Left cardiac atrium (tissue), 4 donors: Measurements from ENCODE around the gene PDE6B. TPM values are rescaled to one million over a fixed set of nuclear protein-coding genes. Genes with fewer than 3 reads are reported as not detected.

Source experiments
- ATAC-seq, 2 donors: fragments of 200-7000 bp; cut with Tn5 transposase; one replicate each; pipeline ENCODE4 v1.9.1; 2020; ENCODE audit warnings: mild to moderate bottlenecking in 2 of 2, moderate library complexity in 2 of 2
- DNase-seq: peaks from one replicate; pipeline ENCODE4 v3.0.0-alpha.2; 2020
- intact Hi-C, 2 donors: fragments of 100-400 bp; cut with DNase I; formaldehyde crosslinking; loops; one replicate each; pipeline versions ENCODE4 v1.14.1 to v1.15.1; 2022 to 2023
- total RNA-seq, 2 donors: library from RNA; stranded (reverse); fragmentation: NEBNext Ultra II Directional; extraction: Animal tissue kit (Norgen Biotek cat#: 25700); gene quantifications; one replicate each; pipeline ENCODE4 v1.2.1, GENCODE V29; 2021
- donor health status: DM: no; HTN: yes; CAD: no.
- donor health status: DM: no; HTN: yes; CAD: no; lungs with severe emphysema.
- donor health status: DM: yes; HTN: yes; CAD: no.
- donor health status: Dilated cardiomyopathy.

PDE6B gene
- total RNA-seq, 2 donors from 2014 or later = 4.7 to 5.2 TPM

DNA sequence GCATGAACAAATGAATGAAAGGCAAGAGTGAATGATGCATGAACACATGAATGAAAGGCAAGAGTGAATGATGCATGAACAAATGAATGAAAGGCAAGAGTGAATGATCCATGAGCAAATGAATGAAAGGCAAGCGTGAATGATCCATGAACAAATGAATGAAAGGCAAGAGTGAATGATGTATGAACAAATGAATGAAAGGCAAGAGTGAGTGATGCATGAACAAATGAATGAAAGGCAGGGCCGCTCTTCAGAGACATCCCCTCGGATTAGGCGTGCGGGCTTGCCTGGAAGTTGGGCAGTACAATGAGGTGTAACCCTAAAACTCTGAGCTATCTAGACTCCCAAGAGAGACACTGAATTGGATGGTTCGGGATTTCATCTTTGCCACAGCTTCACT, 84.0 kb downstream of the PDE6B start:
- DNase-seq = no peak
- no peak for ATAC-seq
- intact Hi-C loops = no loop called here

DNA sequence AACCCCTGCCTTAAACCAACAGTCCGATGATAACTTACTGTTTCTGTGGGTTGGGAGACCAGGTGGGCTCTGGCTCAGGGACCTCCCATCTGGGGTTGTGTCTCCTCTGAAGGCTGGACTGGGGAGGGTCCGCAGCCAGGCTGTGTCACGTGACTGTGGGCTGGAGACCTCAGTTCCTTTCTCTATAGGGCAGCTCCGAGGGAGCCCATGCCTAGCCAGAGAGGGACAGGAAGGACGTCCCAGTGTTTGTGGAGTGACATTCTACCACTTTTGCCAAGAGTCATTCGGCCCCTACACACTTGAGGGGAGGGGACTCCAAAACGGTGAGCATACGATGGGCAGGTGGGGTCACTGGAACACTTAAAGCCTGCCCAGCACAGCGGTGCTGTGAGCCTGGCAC, 84.7 kb downstream of the PDE6B start:
- DNase-seq (no peak), ATAC-seq (no peak)
- intact Hi-C loops = loop anchor here in 1 of 2 donors (10.0 kb wide), 1 partner anchor 55 kb away; no protein-coding TSS in a partner anchor

DNA sequence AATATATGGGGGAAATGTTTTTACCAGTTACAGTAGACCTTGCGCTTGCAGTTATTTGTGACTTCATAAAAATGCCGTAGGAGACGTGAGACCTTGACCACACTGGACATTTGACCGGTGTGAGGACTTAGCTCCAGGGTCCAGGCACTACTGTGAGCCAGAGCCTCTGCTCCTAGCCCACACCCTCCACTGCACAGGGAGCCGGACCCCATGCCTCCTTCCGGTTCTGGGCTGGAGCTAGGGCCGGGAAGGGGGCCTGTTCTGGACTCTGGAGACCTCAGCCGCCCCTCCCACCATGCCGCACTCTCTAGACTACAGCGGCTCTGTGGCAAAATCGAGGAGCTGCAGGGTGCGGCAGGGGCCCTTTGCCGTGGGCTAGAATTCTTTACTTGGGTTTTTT, 85.5 kb downstream of the PDE6B start:
- intact Hi-C loops = loop anchor here in 1 of 2 donors (10.0 kb wide), 1 partner anchor 54 kb away; no protein-coding TSS in a partner anchor
- DNase-seq (no peak), ATAC-seq (no peak)

GRCh38 chr4:712093-712492, 86.7 kb downstream of the PDE6B start:
- ATAC-seq = no peak
- intact Hi-C loops = loop anchor here in 1 of 2 donors (10.0 kb wide), 1 partner anchor 53 kb away; no protein-coding TSS in a partner anchor
- no peak for DNase-seq

DNA sequence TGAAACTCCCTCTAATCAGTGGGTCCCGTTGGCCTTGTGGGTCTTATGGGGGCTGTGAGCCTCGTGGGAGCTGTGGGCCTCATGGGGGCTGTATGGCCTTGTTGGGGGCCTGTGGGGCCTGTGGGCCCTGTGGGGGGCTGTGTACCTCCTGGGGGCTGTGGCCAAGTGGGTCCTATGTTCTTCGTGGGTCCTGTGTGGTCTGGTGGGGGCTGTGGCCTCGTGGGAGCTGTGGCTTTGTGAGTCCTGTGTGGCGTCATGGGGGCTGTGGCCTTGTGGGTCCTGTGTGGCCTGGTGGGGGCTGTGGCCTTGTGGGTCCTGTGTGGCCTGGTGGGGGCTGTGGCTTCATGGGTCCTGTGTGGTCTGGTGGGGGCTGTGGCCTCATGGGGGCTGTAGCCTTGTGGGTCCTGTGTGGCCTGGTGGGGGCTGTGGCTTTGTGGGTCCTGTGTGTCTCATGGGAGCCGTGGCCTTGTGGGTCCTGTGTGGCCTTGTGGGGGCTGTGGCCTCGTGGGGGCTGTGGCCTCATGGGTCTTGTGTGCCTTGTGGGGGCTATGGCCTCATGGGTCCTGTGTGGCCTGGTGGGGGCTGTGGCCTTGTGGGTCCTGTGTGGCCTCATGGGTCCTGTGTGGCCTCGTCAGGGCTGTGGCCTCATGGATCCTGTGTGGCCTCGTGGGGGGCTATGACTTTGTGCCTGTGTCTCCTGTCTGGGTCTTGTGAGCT, 87.7 kb downstream of the PDE6B start:
- ATAC-seq = no peak
- intact Hi-C loops = loop anchor here in 1 of 2 donors (10.0 kb wide), 1 partner anchor 52 kb away; no protein-coding TSS in a partner anchor
- no peak for DNase-seq

DNA sequence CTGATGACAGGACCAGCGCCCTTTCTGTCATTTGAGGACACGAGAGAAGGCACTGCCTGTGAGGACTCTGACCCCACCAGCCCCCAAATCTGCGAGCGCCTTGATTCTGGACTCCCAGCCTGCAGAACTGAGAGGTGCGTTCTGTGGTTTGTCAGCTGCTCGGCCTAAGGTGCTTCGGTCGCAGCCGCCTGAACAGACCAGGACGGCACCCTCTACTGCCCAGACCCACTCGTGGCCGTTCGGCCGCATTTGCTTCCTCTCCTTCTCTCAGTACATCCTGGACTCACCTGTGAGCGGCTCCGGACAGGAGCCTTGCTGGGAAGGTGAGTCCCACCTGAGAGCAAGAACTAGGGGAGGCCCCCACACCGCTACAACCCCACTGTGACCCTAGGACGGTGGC, 88.7 kb downstream of the PDE6B start:
- intact Hi-C loops = loop anchor here in 1 of 2 donors (10.0 kb wide), 1 partner anchor 51 kb away; no protein-coding TSS in a partner anchor
- no peak for DNase-seq
- no peak for ATAC-seq

DNA sequence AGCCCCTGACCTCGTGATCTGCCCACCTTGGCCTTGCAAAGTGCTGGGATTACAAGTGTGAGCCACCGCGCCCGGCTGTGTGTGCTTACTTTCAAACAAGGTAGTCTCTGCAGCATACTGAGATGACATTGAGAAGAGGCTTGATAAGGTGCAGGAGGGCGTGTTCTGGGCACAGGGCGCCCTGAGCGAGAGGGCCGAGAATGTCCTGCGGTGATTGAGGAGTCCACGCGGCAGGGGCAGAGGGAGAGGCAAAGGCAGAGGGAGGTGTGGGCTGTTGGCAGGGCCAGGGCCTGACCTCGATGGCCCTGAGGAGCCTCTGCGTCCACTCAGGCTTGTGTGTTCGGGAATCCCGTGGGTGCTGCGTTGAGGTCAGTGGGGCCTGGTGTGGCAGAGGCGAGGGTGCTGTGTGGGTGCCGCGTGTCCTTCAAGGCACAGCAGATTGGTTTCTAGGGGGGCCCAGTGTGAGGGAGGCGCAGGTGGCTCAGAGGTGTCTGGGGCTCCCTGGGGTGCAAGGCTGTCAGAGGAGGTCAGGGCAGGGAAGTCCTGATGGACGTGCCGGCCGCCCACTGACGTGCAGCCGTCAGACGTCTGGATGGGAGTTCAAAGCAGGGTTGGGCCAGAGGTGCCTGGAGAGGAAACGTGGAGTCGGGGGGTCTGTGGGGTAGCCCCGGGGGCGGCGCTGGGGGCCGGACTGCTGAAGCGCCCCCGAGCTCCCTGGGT, 92.4 kb downstream of the PDE6B start:
- intact Hi-C loops = loop anchor here in 1 of 2 donors (10.0 kb wide), 1 partner anchor 47 kb away; no protein-coding TSS in a partner anchor
- no peak for ATAC-seq
- DNase-seq = no peak

- ATAC-seq = no peak
- no peak for DNase-seq
- intact Hi-C loops = loop anchor here in 1 of 2 donors (10.0 kb wide), 1 partner anchor 46 kb away; no protein-coding TSS in a partner anchor
These were observed 93.1 kb downstream of the PDE6B start for GRCh38 chr4:718460-718859.

Other genes starting within 250 kb of the PDE6B start
- gene ZNF721, start 126.4 kb upstream of the PDE6B start, total RNA-seq = 10 to 100 TPM; 14.8 to 18.6 TPM
- gene PIGG, start 126.4 kb upstream of the PDE6B start, total RNA-seq = 10 to 100 TPM; 21.6 to 23.3 TPM
- gene TMEM271, start 49.3 kb upstream of the PDE6B start, total RNA-seq = not detected
- gene ATP5ME, start 48.7 kb downstream of the PDE6B start, total RNA-seq = 100 to 1,000 TPM; 770 to 781 TPM
- 1 to 10 TPM; 5.4 to 5.9 TPM for gene MYL5, start 49.0 kb downstream of the PDE6B start, total RNA-seq
- gene SLC49A3, start 63.6 kb downstream of the PDE6B start, total RNA-seq = 10 to 100 TPM; 14.0 to 17.2 TPM
- 10 to 100 TPM; 21.4 to 26.6 TPM for gene PCGF3, start 80.3 kb downstream of the PDE6B start, total RNA-seq
- 1 to 10 TPM; 5.6 to 9.4 TPM for gene CPLX1, start 200.6 kb downstream of the PDE6B start, total RNA-seq